ENCODE data around the gene POPDC3. TPM values are rescaled to one million over a fixed set of nuclear protein-coding genes. Genes with fewer than 3 reads are reported as not detected.

Gene POPDC3
- total RNA-seq, 1 experiment from 2014 or later = 0.62 TPM

- ChIA-PET POLR2A (ENCODE audit: low non-redundant PET) (no interaction called here), CTCF (no interaction called here)
- H3K4me3 ChIP-seq (ENCODE audit: low read depth, low read length, poor library complexity, severe bottlenecking) = no peak overlapping the region
- DNase-seq (ENCODE audit: low spot score) = no peak
- no peaks in the 10 kb centered on the region for H3K36me3 ChIP-seq (ENCODE audit: insufficient read depth, low read length, poor library complexity, severe bottlenecking)
- no peak for TF ChIP-seq CTCF (conservative IDR thresholded peaks at IDR 0.05; ENCODE audit: low read depth, low read length)
- no peak for TF ChIP-seq EZH2 (IDR thresholded peaks at IDR 0.05; ENCODE audit: borderline replicate concordance, low read depth, low read length, poor library complexity, severe bottlenecking)
- no peak overlapping the region for H3K27ac ChIP-seq (ENCODE audit: low read depth, low read length, poor library complexity, severe bottlenecking)
- H3K9me3 ChIP-seq (ENCODE audit: low read depth, low read length, poor library complexity, severe bottlenecking) = no peaks in the 10 kb centered on the region
- intact Hi-C loops (cut with micrococcal nuclease; ENCODE audit: unreplicated experiment) = no loop called here
- H3K27me3 ChIP-seq (replicated peaks; ENCODE audit: insufficient read depth, low read depth, low read length, poor library complexity) = no peaks in the 10 kb centered on the region
- no TSS peak for BruUV-seq (replicated peaks)
- H3K4me1 ChIP-seq (ENCODE audit: insufficient read depth, low read length, poor library complexity, severe bottlenecking) = no peaks in the 10 kb centered on the region
These were observed 28.2 kb downstream of the POPDC3 start for GRCh38 chr6:105151644-105152043.

GRCh38 chr6:105138141-105138540 lies 41.7 kb downstream of the POPDC3 start:
- CTCF ChIA-PET = interaction anchor here (0.6 kb wide), 1 partner anchor 17 kb away, joined by 3 read pairs; no protein-coding TSS in a partner anchor
- no peaks in the 10 kb centered on the region for H3K4me1 ChIP-seq (ENCODE audit: insufficient read depth, low read length, poor library complexity, severe bottlenecking)
- H3K9me3 ChIP-seq (ENCODE audit: low read depth, low read length, poor library complexity, severe bottlenecking) = no peaks in the 10 kb centered on the region
- H3K36me3 ChIP-seq (ENCODE audit: insufficient read depth, low read length, poor library complexity, severe bottlenecking) = no peaks in the 10 kb centered on the region
- peaks cover 46% of the 10 kb centered on the region for H3K27me3 ChIP-seq (replicated peaks; ENCODE audit: insufficient read depth, low read depth, low read length, poor library complexity)
- H3K4me3 ChIP-seq (ENCODE audit: low read depth, low read length, poor library complexity, severe bottlenecking) = no peak overlapping the region
- BruUV-seq (replicated peaks) = no TSS peak
- intact Hi-C loops (cut with micrococcal nuclease; ENCODE audit: unreplicated experiment) = no loop called here
- H3K27ac ChIP-seq (ENCODE audit: low read depth, low read length, poor library complexity, severe bottlenecking) = no peak overlapping the region
- no peak for DNase-seq (ENCODE audit: low spot score)
- TF ChIP-seq CTCF (conservative IDR thresholded peaks at IDR 0.05; ENCODE audit: low read depth, low read length) = no peak
- TF ChIP-seq EZH2 (IDR thresholded peaks at IDR 0.05; ENCODE audit: borderline replicate concordance, low read depth, low read length, poor library complexity, severe bottlenecking) = no peak
- POLR2A ChIA-PET (ENCODE audit: low non-redundant PET) = no interaction called here

- Histone ChIP-seq H3K4me3 (ENCODE audit: low read depth, low read length, poor library complexity, severe bottlenecking) (peak overlapping the region; percentile 66), H3K4me1 (ENCODE audit: insufficient read depth, low read length, poor library complexity, severe bottlenecking) (no peaks in the 10 kb centered on the region), H3K27ac (ENCODE audit: low read depth, low read length, poor library complexity, severe bottlenecking) (no peak overlapping the region), H3K9me3 (ENCODE audit: low read depth, low read length, poor library complexity, severe bottlenecking) (no peaks in the 10 kb centered on the region), H3K36me3 (ENCODE audit: insufficient read depth, low read length, poor library complexity, severe bottlenecking) (no peaks in the 10 kb centered on the region), H3K27me3 (replicated peaks; ENCODE audit: insufficient read depth, low read depth, low read length, poor library complexity) (peaks cover 46% of the 10 kb centered on the region)
- intact Hi-C loops (cut with micrococcal nuclease; ENCODE audit: unreplicated experiment) = no loop called here
- TF ChIP-seq EZH2 (IDR thresholded peaks at IDR 0.05; ENCODE audit: borderline replicate concordance, low read depth, low read length, poor library complexity, severe bottlenecking) (no peak), CTCF (conservative IDR thresholded peaks at IDR 0.05; ENCODE audit: low read depth, low read length) (no peak)
- ChIA-PET CTCF (no interaction called here), POLR2A (ENCODE audit: low non-redundant PET) (no interaction called here)
- no TSS peak for BruUV-seq (replicated peaks)
- DNase-seq (ENCODE audit: low spot score) = no peak
These were observed 42.4 kb downstream of the POPDC3 start for GRCh38 chr6:105137388-105137787.
